DMS153 treated with DMSO at 0.1 percent for 48 hours (cell line): ENCODE data around the gene CLEC4F.

ENCODE experiments used
- DNase-seq: peaks from one replicate; lab custom pipeline; 2025; ENCODE audit not compliant: unreplicated experiment; lab: John Stamatoyannopoulos, UW

The CLEC4F gene

DNA sequence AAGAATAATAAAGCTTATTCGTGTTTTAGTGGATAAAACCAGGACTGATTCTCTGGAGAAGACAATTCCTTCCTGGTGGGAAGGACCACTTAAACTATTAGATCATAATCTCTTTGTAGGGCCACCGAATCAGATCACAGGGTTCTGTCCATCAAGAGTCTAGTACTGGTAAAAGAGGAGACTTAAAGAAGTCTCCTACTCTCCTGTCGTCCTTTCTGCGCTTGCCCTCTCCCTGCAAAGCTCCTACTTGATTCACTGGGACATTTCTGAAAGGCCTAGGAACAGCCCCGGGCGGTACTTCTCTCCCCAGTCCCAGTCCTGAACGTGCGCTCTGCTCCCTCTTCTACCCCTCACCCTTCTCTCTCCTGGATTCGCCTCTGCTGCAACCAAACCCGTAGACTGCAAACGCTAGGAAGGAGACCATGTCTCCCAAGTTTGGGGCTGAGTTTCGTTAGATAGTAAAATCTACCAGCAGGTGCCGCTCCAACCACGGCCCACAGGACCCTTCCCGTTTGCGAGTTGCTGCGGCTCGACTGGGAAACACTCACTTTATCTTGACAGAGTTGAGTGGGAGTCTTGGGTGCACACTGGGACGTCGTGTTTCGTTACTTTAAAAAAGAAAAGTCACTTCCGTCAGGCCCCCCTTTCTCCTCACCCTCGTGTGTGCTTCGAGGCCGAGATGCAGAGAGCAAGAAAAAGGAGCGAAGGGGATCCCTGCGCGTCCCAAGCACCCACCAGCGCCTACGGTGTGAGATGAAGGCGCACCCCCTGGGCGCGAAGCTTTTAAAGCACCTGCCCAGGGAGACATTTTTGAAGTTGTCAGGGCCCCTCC, 30.9 kb downstream of the CLEC4F start:
- peak; percentile 41 for DNase-seq

DNA sequence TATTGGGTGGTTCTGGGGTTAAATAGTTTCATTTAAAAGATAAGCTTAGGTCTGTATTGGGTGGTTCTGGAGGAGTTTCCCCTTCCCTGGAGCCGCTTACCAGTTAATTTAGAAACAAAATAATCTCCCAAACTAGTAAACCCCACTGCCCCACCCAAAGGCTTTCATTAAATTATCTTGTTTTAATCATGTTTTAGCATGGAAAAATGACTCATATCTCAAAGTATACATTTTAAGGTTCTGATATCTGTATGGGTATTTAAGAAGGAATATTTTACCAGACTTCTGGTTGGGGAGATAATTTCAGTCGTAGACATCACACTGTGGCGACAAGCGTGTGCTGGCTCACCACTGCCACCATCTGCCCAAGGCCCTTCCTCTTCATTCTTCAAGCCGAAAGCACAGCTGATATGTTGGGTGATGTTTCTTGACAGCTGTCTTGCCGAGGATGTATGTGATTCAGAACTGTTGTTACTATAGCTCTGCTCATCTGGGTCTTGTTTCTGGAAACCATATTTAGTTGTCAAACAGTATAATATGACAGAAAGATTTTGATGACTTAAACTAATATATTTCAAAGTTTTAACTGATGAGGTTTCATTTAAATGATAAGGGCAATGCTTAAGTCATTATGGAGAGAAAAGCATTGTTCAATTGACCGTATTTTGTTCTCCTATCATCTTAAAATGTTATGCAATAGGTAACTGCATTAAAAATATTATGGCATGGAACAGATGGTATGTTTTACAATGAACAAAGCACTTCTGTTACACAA, 35.1 kb downstream of the CLEC4F start:
- peak; percentile 29 for DNase-seq

DNA sequence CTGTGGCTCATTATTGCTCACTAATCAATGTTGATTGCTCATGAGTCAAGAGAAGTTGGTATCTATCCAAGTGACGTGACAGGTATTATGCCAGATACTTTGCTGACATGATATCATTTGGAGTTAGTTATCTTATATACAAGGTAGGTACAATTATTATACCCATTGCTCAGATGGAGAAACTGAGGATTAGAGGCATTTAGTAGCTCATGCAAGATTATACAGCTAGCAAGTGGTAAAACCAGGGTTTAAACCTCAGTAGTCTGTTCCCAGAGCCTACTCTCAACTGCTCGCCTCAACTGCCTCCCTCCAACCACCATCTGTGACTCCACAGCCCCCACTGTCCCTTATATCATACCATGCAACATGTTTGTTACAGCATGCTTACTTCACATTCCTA, 36.1 kb downstream of the CLEC4F start:
- DNase-seq: no peak

DNA sequence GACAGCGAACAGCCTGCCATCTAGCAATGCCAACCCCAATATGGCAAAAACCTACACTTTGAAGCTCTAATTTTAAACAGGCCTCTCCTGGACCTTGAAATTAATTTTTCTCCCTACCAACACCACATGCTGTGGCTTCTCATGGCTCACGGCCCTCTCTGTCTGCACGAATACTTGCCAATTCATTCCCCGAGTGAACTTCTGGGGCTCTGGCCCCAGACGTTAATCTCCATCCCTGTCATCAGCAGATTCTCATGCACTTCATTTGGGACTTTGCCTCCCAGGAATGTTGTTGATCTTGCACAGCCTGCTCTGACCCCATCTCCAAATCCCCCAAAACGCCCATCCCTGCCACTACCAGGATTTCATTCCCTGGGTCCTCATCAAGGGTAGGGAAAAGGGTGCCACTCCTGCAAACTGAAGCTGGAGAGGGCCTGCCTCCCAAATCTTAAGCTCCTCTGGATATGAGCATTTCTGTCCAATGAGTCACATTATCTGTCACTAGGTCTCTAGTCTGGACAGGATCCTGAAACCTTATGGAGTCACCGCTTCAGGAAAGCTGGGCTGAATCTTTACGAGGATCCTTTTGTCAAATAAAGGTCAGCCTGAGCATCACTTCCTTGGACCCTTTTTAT, 40.4 kb downstream of the CLEC4F start:
- DNase-seq: no peak

DNA sequence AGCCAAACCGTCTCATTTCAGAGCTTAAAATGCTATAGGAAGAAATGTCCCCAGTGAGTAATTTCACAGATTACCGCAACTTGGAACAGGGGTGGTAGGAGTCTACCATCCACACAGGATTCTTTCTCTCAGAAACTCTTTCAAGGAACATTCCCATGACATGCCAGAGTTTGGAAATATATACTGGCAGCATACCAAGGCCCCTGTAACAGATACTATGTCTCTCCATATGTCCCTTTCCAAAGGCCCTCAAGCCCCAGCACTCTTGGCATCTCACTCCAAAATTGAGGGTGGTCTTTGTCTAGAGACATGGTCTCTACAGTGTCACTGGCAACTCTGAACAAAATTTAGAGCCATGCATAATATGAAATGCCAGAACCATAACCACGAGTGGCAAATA, 40.9 kb downstream of the CLEC4F start:
- DNase-seq: no peak

DNA sequence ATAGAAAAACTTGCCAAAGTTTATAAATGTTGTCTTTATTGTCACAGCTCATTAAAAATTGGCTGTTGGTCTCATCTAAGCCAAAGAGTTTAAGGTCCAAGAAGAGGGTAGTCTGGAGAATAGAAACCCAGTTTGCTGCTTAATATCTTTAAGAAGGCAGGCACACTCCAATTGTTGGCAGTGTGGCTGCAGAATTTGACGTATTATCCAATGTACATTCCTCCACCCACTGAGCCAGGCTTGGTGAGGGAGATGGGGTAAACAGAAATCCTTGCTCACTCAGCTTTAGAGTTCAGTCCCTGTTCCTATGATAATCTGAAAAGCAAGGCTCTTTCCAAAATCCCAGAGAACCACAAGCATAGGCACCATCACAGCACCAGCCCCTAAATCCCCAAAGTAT, 41.7 kb downstream of the CLEC4F start:
- DNase-seq: no peak

DNA sequence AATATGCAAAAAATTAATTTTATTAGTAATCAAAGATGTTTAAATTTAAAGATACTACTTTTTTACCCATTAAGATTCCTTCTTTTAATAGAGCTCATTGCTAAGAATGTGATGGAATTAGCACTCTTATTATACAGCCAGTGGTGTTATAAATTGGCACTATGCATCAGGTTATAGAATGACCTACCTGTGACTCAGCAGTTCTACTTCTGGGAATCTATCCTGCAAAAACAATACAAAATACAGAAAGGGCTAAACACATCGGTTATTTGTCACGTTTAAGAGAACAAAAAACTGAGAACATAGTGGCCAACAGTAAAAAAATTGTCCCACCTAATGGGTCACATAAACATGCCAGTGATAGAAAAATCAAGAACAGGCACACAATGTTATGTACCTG, 42.9 kb downstream of the CLEC4F start:
- no peak for DNase-seq

DNA sequence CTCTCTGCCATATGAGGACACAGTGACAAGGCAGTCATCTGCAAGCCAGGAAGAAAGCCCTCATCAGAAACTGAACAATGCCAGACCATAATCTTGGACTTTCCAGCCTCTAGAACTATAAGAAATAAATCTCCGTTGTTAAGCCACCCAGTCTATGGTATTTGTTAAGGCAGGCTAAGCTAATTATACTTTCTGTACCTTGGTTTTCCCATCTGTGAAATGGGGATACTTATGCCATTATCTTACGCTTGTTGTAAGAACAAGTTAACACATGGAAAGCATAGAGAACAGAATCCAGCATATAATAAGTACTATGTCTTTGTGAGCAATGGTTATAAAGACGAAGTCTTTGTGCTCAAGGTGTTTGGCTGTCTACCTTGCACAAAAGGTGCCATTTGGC, 44.1 kb downstream of the CLEC4F start:
- no peak for DNase-seq

DNA sequence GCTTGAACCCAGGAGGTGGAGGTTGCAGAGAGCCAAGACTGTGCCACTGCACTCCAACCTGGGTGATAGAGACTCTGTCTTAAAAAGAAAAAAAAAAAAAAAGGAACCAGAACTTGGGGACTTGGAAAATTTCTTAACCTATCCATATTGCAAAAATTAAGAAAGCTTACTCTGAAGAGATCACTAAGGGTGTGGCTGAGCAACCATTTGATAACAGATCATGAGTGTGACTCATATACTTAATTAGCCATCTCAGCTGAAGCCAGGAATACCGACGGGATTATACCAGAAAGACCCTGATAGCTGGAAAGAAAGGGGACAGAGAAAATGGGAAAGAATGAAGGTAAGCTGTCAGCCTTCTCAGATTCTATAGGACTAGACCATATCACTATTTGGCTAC, 45.3 kb downstream of the CLEC4F start:
- no peak for DNase-seq

DNA sequence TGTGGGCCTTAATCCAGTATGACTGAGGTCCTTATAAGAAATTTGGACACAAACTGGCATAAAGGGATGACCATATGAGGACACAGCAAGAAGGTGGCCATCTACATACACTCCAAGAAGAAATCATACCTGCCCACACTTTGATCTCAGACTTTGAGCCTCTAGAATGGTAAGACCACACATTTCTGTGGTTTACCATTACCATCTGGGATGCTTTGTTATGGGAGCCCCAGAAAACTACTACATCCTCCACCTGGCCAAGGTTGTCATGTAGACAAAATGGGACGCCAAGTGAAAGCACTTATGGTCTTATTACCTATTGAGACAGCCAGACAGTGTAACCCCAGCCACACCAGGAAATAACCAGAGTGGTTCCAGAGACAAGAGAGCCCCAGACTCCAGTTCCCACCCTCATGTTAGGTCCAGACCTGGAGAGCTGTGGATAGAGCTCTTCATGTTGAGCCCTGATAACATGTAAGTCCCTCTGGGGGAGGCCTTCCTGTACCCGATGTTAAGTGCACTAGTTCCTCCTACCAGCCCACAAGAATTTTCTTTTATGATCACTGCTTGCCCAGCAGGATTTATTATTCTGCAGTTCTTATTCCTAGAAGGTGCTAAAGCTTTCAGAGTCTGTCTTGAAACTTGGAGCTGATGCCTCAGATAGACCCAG, 47.8 kb downstream of the CLEC4F start:
- DNase-seq: no peak

DNA sequence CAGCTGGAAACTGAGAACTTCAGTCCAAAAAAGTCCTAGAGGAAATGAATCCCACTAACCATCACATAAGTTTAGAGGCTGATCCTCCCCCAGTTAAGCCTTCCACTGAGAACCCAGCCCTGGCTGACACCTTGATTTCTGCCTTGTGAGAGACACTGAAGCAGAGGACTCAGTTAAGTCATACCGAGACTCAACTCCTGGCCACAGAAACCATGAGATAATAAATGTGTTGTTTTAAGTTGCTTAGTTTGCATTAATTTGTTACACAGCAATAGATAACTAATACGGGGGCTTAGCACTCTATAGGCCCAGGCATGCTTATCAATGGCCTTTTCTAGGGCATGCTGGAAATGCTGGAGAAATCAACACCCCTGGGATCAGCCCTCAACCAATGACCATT, 49.0 kb downstream of the CLEC4F start:
- DNase-seq: no peak

DNA sequence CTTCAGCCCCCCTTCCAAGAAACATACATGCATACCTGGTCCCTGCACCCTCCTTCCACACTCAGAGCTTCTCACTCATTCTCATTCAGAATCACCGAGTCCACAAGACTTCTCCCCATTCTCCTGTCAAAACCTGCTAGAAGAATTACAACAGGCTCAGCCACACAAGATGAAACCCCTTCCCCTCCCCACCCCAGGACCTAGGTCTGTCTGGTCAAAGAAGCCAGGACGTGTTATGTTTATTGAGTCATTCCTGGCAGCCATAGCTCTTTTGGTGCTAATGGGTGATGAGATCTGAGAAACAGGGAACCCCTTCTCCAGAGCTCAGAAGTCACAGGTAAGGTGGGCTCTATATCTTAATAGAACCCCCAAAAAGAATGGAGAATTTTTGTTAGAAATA, 50.9 kb downstream of the CLEC4F start:
- DNase-seq: no peak

DNA sequence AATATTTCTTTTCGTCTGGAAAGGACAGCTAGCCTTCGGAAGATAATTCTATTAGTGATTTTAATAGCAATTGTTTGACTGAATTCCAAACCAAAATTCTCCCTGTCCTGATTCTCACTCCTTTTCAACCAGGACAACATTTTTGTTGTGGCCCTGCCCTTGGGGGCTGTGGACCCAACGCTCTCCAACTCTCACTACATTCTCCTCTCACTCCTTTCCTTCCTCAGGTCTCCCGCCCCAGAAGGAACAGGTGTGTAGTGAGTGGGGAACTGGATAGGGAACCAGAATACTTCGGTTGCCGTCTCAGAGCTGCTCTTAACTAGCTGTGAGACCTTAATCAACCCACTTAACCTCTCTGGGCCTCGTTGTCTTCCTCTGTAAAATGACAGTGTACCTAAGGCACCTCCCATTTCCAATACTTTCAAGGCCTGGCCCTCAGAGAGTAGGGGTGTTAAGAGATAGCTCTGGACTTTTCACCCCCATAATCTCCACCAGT, 51.8 kb downstream of the CLEC4F start:
- no peak for DNase-seq

DNA sequence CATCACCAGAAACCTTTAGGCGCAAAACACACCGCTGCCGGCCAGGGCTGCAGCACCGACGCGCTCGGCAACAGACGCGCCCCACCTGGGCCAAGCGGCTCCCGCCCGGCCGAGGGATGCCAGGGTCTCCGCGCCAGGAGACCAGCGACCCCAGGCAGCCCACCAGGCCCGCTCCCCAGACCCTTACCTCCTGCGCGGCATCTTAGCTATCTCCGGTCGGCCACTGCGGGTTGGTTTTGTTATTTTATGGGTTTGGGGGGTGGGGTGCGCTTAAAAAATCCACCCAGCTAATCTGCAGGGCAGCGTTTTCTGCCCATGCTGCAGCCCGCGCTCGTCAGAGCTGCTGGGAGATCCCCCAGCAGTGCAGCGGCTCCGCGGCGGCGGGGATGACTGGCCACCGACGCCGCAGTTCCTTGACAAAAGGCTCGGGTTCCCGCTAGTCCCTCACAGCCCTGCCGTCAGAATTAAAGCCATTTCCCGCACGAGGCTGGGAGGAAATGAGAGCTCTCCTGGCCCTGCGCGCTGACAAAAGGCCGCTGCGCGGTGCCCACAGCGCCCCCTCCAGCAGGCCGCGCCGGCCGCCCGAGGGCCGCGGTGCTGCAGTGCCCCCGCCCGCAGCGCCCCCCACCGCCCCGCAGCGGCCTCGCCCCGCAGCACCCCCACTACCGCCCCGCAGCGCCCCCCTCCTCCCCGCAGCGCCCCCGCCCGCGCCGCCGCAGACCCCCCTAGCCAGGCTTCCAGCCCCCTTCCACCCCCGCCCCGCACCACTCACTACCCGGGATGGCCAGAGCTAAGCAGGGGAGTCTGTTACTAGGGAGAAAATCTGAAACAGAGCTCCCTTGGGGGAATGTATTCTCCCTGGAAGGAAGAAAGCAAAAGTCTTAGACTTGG, 52.5 kb downstream of the CLEC4F start, which contains the start of gene ADD2:
ADD2 (minus strand) TSS at position 502 of the 891 bp plus-strand sequence. CDS start 61,792 bp downstream, outside the sequence.
- DNase-seq: peak; percentile 66

DNA sequence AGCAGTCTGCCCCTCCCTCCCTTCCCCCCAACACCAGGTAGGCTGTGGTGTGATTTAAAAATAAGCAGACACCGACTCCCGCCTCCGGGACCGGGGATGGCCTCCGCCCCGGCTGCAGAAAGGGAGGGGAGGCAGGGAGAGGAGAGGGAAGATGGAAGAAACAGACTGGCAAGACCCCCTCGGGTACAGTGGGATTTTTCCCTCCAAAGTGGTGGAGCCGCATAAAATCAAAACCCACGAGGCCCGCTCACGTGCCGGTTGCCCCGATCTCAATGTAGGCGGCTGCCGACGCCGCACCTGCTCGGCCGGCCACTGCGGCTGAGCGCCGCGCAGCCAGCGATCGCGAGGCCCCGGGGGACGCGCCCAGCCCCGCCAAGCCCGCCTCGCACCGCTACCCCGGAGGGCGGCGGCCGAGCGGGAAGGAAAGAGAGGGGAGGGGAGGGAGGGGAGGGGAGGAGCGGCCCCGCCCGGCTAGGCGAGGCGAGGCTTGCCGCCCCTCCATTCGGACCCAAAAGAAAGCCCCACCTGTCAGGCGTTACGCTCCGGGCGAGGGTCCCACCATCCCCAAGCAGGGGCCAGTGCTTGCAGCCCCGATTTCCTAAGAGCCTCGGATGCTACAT, 53.2 kb downstream of the CLEC4F start:
- peak; percentile 50 for DNase-seq

DNA sequence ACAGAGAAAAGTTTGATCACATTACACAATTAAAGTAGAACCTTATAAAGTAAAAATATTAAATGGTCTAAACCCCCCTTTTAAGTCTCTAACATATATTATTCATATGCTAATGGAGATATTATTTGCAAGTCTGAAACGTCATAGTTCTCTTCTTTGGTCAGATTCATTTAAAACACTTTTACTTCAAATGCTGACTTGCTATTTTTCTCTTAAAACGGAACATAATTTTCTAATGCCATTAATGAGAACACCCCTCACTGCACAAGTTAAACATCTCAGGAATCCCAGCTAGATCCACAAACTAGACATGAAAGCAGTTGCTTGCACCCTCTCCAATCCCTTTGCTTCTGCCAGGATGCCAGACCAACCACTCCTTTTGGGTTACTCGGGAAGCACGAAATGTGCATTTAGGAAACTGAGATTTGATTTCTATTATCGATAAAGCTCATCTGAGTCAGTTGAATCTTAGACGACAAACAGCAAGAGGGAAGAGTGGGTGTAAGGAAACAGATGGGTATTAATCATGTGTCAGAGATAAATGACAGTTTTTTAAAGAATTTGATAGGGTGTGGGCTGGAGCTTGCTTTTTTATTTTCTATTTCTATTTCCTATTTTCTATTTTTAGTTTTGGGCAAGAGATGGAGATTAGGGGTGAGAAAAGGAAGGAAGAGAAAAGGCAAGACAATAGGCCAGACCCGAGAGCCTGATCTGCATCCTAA, 53.9 kb downstream of the CLEC4F start:
- DNase-seq: no peak

DNA sequence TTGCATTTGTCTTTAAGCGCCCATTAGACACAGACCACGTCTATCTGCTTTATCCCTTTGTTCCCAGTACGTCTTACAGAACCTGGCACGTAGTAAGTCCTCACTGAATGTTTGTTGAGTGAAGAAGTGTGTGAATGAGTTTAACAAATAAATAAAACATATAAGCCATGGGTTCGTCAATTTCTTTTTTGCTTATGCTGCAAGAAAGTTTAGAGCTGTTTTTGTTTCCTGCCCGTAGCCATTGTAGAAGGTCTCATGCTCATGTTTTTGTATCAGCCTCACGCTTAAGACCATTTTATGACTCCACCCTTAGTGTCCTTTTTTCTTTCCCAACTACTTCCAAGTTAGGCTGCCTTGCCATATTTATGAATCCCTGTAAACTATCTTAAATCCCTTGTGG, 54.9 kb downstream of the CLEC4F start:
- no peak for DNase-seq

DNA sequence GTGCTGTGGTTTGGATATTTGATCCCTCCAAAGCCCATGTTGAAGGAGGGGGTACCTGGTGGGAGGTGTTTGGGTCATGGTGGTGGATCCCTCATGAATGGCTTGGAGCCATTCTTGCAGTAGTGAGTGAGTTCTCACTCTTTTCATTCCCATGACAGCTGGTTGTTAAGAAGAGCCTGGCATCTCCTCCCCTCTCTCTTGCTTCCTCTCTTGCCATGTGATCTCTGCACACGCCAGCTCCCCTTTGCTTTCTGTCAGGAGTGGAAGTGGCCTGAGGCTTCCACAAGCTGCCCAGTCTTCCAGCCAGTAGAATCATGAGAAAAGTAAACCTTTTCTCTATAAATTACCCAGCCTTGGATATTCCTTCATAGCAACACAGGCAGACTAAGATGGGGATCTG, 61.0 kb downstream of the CLEC4F start:
- DNase-seq: no peak
